RPMI8226 (cell line): ENCODE data around the gene CIP2A.
A peak's percentile ranks its signal among the peaks of the same experiment; 100 is the strongest.

Experiments used
- DNase-seq: peaks from one replicate; pipeline ENCODE4 v3.0.0-alpha.2; 2015

The CIP2A gene

GRCh38 chr3:108509263-108509662 lies 80.0 kb downstream of the CIP2A start:
- DNase-seq = no peak

GRCh38 chr3:108507902-108508301 lies 81.3 kb downstream of the CIP2A start:
- DNase-seq = no peak

- peak; percentile 24 for DNase-seq
These were observed 83.4 kb downstream of the CIP2A start for GRCh38 chr3:108505811-108506210.

GRCh38 chr3:108503722-108504121 lies 85.5 kb downstream of the CIP2A start:
- no peak for DNase-seq

GRCh38 chr3:108501535-108501934 lies 87.7 kb downstream of the CIP2A start:
- DNase-seq = no peak

- DNase-seq = no peak
These were observed 88.5 kb downstream of the CIP2A start for GRCh38 chr3:108500728-108501127.
